K562 (cell line): ENCODE measurements around the gene SIRT3. TPM values are rescaled to one million over a fixed set of nuclear protein-coding genes. Genes with fewer than 3 reads are reported as not detected.

Experiments
- ATAC-seq: fragments of 200-7000 bp; cut with Tn5 transposase; 3 replicates; pipeline ENCODE4 v1.9.1; 2020; ENCODE audit warnings: moderate library complexity
- BruUV-seq: library from RNA; stranded (reverse); fragments of 400-500 nt; replicated peaks from 2 replicates; lab custom pipeline; 2021; lab: Mats Ljungman, UMichigan
- CTCF ChIA-PET: fragments of 300-600 bp; formaldehyde crosslinking; extraction: SDS; loops from one replicate; lab custom pipeline; 2021; ENCODE audit warnings: low intra/inter-chr PET ratio; lab: Yijun Ruan, JAX
- POLR2A ChIA-PET: fragments of 300-600, 350-650 bp; sonication (Branson Sonifier 250); formaldehyde crosslinking; extraction: SDS; loops from one replicate; lab custom pipeline; 2021; ENCODE audit warnings: antibody characterized with exemption, inconsistent platforms; lab: Yijun Ruan, JAX
- DNase-seq, 4 experiments: peaks; one replicate each; pipeline versions ENCODE4 v3.0.0 to v3.0.0-alpha.2; 2011 to 2018; ENCODE audit warnings: low spot score in 3 of 4, mixed read lengths in 3 of 4; ENCODE audit errors: extremely low read depth in 1 of 4
- FAIRE-seq: peaks from 2 replicates; lab custom pipeline; 2011; peaks lifted over from hg19 to GRCh38; lab: Jason Lieb, UNC
- H2AFZ ChIP-seq: 2 replicates; pipeline ENCODE4 v1.6.0; 2011; ENCODE audit warnings: low read depth, low read length, control low read depth, inconsistent platforms
- H3K27ac ChIP-seq: fragments of 200-600 bp; 3 replicates; pipeline ENCODE4 v1.8.0; 2011; ENCODE audit warnings: low read depth, mild to moderate bottlenecking, control low read depth, inconsistent platforms, low read length, moderate library complexity, mixed read lengths; ENCODE audit errors: extremely low read depth
- H3K27me3 ChIP-seq, 2 experiments: fragments of 300-600 bp in 1 of 2; 2 replicates in 1 of 2; 3 replicates in 1 of 2; pipeline versions ENCODE4 v1.6.0 to v1.8.0; 2011; ENCODE audit warnings: inconsistent platforms in 2 of 2, low read length in 2 of 2, mild to moderate bottlenecking in 1 of 2, mixed read lengths in 1 of 2, moderate library complexity in 1 of 2; ENCODE audit not compliant: control insufficient read depth in 2 of 2, insufficient read depth in 2 of 2
- H3K36me3 ChIP-seq: fragments of 300-600 bp; 3 replicates; pipeline ENCODE4 v1.8.0; 2011; ENCODE audit warnings: mild to moderate bottlenecking, low read length, inconsistent platforms; ENCODE audit not compliant: control insufficient read depth, insufficient read depth
- H3K4me1 ChIP-seq, 2 experiments: fragments of 200-600 bp in 1 of 2; replicated peaks in 1 of 2; 2 replicates in 1 of 2; 3 replicates in 1 of 2; pipeline versions ENCODE4 v1.5.1 to v1.8.0; 2011; ENCODE audit warnings: inconsistent platforms in 2 of 2, low read length in 2 of 2, mild to moderate bottlenecking in 1 of 2, mixed read lengths in 1 of 2, moderate library complexity in 1 of 2; ENCODE audit not compliant: control insufficient read depth in 2 of 2, insufficient read depth in 2 of 2
- H3K4me2 ChIP-seq: 2 replicates; pipeline ENCODE4 v1.6.1; 2011; ENCODE audit warnings: low read length, control low read depth, inconsistent platforms, mixed read lengths; ENCODE audit not compliant: insufficient read depth
- H3K4me3 ChIP-seq: fragments of 200-600 bp; sonication (generic), shearing (Covaris generic); 2 replicates; pipeline ENCODE4 v1.5.1; 2016; ENCODE audit warnings: control low read depth, inconsistent platforms
- H3K79me2 ChIP-seq: fragments of 200-600 bp; 3 replicates; pipeline ENCODE4 v1.8.0; 2011; ENCODE audit warnings: low read length, inconsistent platforms; ENCODE audit not compliant: control insufficient read depth, insufficient read depth
- H3K9ac ChIP-seq, 2 experiments: 2 replicates each; pipeline versions ENCODE4 v1.6.0 to v1.6.1; 2011; ENCODE audit warnings: low read depth in 2 of 2, low read length in 2 of 2, control low read depth in 1 of 2, inconsistent platforms in 1 of 2, mild to moderate bottlenecking in 1 of 2, mixed read lengths in 1 of 2; ENCODE audit not compliant: insufficient read depth in 1 of 2
- H3K9me1 ChIP-seq: one replicate; pipeline ENCODE4 v1.6.0; 2011; ENCODE audit warnings: inconsistent platforms, mild to moderate bottlenecking, low read length, moderate library complexity; ENCODE audit not compliant: control insufficient read depth, insufficient read depth
- H3K9me3 ChIP-seq: replicated peaks from 2 replicates; pipeline ENCODE4 v1.5.1; 2011; ENCODE audit warnings: low read depth, low read length, inconsistent platforms; ENCODE audit not compliant: control insufficient read depth, insufficient read depth
- H4K20me1 ChIP-seq: replicated peaks from 2 replicates; pipeline ENCODE4 v1.6.1; 2011; ENCODE audit warnings: low read length, inconsistent platforms, mixed read lengths; ENCODE audit not compliant: control insufficient read depth, insufficient read depth
- ETV6 ChIP-seq, 3 experiments: fragments of 150-350 bp in 1 of 3; sonication (generic) in 1 of 3; formaldehyde crosslinking in 1 of 3; IDR thresholded peaks; 2 replicates each; pipeline versions ENCODE4 v1.6.1 to v1.8.0; 2014 to 2022; ENCODE audit warnings: borderline replicate concordance in 2 of 3, low read depth in 2 of 3, antibody characterized with exemption in 1 of 3, low read length in 1 of 3, mild to moderate bottlenecking in 1 of 3, missing genetic modification reagents in 1 of 3
- FUS ChIP-seq: fragments of 200-400 bp; formaldehyde crosslinking; optimal IDR thresholded peaks from 2 replicates; pipeline ENCODE3; 2017; ENCODE audit warnings: low read depth, low read length
- MYNN ChIP-seq, 2 experiments: sonication (generic); formaldehyde crosslinking in 1 of 2; IDR thresholded peaks; 2 replicates each; pipeline versions ENCODE4 v1.5.0 to v1.6.1; 2016 to 2020; ENCODE audit warnings: antibody characterized with exemption in 1 of 2, missing genetic modification reagents in 1 of 2
- NR4A1 ChIP-seq, 2 experiments: fragments of 250-450 bp in 1 of 2; fragments of 450-650 bp in 1 of 2; sonication (Bioruptor Pico) in 1 of 2; IDR thresholded peaks; 2 replicates each; pipeline versions ENCODE4 v1.4.0 to v1.6.1; 2016 to 2020; ENCODE audit warnings: mild to moderate bottlenecking in 2 of 2, missing compliant biosample characterization in 1 of 2, missing genetic modification characterization in 1 of 2, moderate library complexity in 1 of 2
- POLR2G ChIP-seq: fragments of 200-400 bp; formaldehyde crosslinking; IDR thresholded peaks from 2 replicates; pipeline ENCODE4 v1.6.1; 2017; ENCODE audit warnings: low read depth, mild to moderate bottlenecking, antibody characterized with exemption, low read length, moderate library complexity
- SRF ChIP-seq, 2 experiments: fragments of 250-450, 450-650 bp in 1 of 2; sonication (Bioruptor Pico) in 1 of 2; sonication (generic) in 1 of 2; formaldehyde crosslinking; IDR thresholded peaks; 2 replicates each; pipeline versions ENCODE4 v1.5.0 to v1.5.1; 2020 to 2022; ENCODE audit warnings: mild to moderate bottlenecking in 1 of 2, missing genetic modification reagents in 1 of 2
- WGBS: fragments of 100-300 bp; shearing (Covaris generic); methylation state at CpG from one replicate; pipeline ENCODE4 v1.1.6; 2016; ENCODE audit warnings: low coverage, mixed read lengths; ENCODE audit not compliant: insufficient coverage; ENCODE audit errors: missing lambda C conversion rate; 5-methylcytosine and 5-hydroxymethylcytosine counted together
- in situ Hi-C: fragments of 300-500 bp; cut with MboI; formaldehyde crosslinking; loops from 4 replicates; pipeline ENCODE4 v1.15.0; 2018; ENCODE audit warnings: inconsistent platforms, mixed read lengths
- intact Hi-C: fragments of 100-400 bp; cut with micrococcal nuclease; formaldehyde crosslinking; loops from 2 replicates; pipeline ENCODE4 v1.14.2; 2022
- polyA plus RNA-seq, 8 experiments: library from polyadenylated mRNA; depleted of rRNA in 4 of 8; stranded (reverse) in 5 of 8; unstranded in 3 of 8; fragments of >200 nt; fragmentation: Nextera tagmentation in 2 of 8; fragmentation: Illumina TruSeq in 1 of 8; extraction: Ambion mirVana in 2 of 8; extraction: Trizol in 1 of 8; gene quantifications; 2 replicates each; pipeline versions ENCODE4 v1.2.1 to v1.2.3, GENCODE V29; 2011 to 2014; ENCODE audit warnings: inconsistent platforms in 1 of 8, missing spikeins in 1 of 8
- total RNA-seq, 7 experiments: library from RNA; depleted of rRNA in 6 of 7; stranded (reverse); fragments of >200 nt in 6 of 7; fragmentation: Illumina TruSeq in 2 of 7; extraction: Trizol in 2 of 7; gene quantifications; 2 replicates each; pipeline versions ENCODE4 v1.2.1 to v1.2.3, GENCODE V29; 2011 to 2021; ENCODE audit warnings: low replicate concordance in 1 of 7
- TF ChIP-seq, protein P1 (sequence below): fragments of 250-450 bp; sonication (Bioruptor Pico); IDR thresholded peaks from 2 replicates; pipeline ENCODE4 v1.5.0; 2021; ENCODE audit warnings: mild to moderate bottlenecking, moderate library complexity
- TF ChIP-seq, protein P2 (sequence below): sonication (generic); formaldehyde crosslinking; IDR thresholded peaks from 2 replicates; pipeline ENCODE4 v1.8.0; 2022; ENCODE audit warnings: missing genetic modification reagents, mild to moderate bottlenecking, borderline replicate concordance
- TF ChIP-seq, protein P3 (sequence below): fragments of 250-450 bp; sonication (Bioruptor Pico); IDR thresholded peaks from 2 replicates; pipeline ENCODE4 v1.4.0; 2020; ENCODE audit warnings: mild to moderate bottlenecking, moderate library complexity

Gene SIRT3
- total and polyA plus RNA-seq, 9 of the 15 experiments (the other 6 are each of a cell fraction or from before 2014, with no cell fraction given): 1.9 to 27.5 (median 14.5) TPM

DNA sequence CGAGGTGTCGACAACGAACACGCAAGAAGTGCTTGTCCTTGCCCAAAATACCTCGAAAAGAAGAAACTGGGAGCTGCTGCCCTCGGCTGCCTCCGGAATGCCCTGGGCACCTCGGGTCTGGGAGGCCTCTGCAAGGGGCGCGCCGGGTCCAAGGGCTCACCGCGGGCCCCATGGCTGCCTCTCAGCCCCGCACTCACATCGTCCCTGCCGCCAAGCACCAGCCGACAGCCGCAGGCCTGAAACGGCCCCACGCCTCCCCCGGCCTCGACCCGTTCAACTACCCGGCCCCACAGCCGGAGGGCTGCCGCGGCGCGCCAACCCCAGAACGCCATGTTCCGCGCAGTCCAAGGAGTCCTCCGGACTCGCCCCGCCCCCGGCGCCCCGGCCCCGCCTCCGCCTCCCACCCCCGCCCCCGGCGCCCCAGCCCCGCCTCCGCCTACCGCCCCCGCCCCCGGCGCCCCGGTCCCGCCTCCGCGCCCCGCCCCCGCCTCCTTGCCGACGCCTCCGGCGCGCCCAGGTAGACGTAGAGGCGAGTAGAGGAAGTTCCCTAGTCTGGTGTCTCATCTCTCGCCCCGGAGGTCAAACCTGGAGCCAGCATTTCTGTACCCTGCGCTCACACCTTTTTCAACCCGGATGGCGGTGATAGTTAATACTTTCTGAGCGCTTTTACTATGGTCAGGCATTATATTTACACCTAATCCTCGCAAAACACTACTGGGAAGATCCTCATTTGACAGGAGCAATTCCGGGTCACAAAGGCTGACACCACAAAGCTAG, at the start of gene SIRT3 (continued):
- TF ChIP-seq POLR2G: peak; percentile 81
- TF ChIP-seq, protein P1, sequence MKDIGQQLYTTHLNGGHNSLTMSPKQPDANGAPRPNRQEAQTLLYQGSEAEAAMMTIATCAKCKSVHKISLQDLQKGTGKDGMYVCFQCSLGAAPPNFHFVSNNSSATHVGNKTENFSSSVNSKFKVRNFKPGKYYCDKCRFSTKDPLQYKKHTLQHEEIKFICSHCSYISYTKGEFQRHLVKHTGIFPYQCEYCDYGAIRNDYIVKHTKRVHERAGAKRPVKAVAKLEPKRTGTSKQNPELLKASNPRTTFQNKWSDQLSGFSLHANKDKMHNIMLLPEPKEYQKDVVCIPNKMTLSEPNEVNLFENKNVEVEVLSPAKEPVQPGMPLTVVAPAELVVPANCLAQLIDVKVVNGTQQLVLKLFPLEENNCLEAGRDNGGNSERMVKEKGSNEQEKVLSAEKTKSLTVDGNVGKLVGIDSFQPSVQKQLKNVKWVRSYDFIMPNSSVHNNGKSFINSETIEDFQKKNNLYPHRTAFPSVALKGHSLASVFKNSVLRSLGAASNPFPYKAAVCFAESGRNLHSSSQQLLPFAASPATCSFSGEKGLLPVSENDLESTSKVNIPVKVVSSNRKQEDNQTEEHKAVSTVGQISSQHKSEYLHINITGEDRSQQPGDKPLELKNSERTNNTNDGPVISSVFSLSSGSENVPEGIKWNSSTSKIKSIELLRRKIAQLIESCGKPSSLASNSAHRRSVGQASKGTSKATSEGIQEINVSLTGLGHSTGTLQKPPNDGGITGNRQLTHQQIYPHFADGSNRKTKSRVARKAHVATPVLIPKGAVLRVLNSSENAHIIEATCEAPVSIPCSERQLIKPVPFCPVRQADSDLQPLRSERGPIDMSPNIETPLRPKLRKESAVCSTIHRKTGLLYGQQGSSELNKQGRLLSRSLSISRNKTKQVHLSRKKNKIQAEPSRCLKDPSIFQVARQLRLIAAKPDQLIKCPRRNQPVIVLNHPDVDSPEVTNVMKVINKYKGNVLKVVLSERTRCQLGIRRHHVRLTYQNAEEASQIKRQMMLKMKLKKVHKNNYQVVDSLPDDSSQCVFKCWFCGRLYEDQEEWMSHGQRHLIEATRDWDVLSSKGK (CRISPR knock-in tag): no peak

DNA sequence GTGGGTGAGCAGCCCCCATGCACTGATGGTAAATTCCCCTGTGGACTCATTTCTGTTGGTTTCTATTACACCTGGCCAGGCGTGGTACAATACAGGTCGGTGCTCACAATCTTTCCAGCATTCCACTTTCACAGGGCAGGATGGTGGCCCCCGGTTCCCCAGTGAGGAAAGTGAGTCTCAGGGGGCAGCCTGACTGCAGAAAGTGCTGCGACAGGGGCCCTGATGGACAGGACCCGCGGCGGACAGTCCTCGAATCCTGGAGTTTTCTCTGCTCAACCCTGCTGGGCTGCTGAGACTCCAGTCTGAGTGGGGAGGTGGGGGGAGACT, 49.7 kb upstream of the SIRT3 start:
- FAIRE-seq (no peak), ATAC-seq (no peak), DNase-seq (no peak)
- intact Hi-C loops (no loop called here), in situ Hi-C loops (no loop called here)
- peaks cover 35% of the 10 kb centered on the region for H3K79me2 ChIP-seq
- POLR2A ChIA-PET: interaction anchor here (0.6 kb wide), 1 partner anchor 771 kb away, joined by 3 read pairs; no protein-coding TSS in a partner anchor
- H3K27me3 ChIP-seq: no peaks in the 10 kb centered on the region
- H3K36me3 ChIP-seq: peaks cover 16% of the 10 kb centered on the region; the same call in 1 of the 3 replicates
- H3K4me2 ChIP-seq: no peak overlapping the region
- H3K4me3 ChIP-seq: no peak overlapping the region
- CTCF ChIA-PET: no interaction called here
- no peaks in the 10 kb centered on the region; the same call in 1 of the 2 replicates for H3K9me3 ChIP-seq
- H2AFZ ChIP-seq: no peak overlapping the region
- peaks cover 18 to 78% of the 10 kb centered on the region in 2 experiments; a peak in 4 of 5 replicates for H3K4me1 ChIP-seq
- H3K9ac ChIP-seq: peak overlapping the region in 1 of 2 experiments; percentile 8; a peak in 1 of 4 replicates
- 87% methylated on average over 8 of the region's 8 CpGs for WGBS
- H3K27ac ChIP-seq: no peak overlapping the region
- H4K20me1 ChIP-seq: no peaks in the 10 kb centered on the region
- no TSS peak for BruUV-seq
- no peaks in the 10 kb centered on the region for H3K9me1 ChIP-seq
- TF ChIP-seq, protein P2, sequence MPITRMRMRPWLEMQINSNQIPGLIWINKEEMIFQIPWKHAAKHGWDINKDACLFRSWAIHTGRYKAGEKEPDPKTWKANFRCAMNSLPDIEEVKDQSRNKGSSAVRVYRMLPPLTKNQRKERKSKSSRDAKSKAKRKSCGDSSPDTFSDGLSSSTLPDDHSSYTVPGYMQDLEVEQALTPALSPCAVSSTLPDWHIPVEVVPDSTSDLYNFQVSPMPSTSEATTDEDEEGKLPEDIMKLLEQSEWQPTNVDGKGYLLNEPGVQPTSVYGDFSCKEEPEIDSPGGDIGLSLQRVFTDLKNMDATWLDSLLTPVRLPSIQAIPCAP (CRISPR knock-in tag): no peak
- TF ChIP-seq, protein P3, sequence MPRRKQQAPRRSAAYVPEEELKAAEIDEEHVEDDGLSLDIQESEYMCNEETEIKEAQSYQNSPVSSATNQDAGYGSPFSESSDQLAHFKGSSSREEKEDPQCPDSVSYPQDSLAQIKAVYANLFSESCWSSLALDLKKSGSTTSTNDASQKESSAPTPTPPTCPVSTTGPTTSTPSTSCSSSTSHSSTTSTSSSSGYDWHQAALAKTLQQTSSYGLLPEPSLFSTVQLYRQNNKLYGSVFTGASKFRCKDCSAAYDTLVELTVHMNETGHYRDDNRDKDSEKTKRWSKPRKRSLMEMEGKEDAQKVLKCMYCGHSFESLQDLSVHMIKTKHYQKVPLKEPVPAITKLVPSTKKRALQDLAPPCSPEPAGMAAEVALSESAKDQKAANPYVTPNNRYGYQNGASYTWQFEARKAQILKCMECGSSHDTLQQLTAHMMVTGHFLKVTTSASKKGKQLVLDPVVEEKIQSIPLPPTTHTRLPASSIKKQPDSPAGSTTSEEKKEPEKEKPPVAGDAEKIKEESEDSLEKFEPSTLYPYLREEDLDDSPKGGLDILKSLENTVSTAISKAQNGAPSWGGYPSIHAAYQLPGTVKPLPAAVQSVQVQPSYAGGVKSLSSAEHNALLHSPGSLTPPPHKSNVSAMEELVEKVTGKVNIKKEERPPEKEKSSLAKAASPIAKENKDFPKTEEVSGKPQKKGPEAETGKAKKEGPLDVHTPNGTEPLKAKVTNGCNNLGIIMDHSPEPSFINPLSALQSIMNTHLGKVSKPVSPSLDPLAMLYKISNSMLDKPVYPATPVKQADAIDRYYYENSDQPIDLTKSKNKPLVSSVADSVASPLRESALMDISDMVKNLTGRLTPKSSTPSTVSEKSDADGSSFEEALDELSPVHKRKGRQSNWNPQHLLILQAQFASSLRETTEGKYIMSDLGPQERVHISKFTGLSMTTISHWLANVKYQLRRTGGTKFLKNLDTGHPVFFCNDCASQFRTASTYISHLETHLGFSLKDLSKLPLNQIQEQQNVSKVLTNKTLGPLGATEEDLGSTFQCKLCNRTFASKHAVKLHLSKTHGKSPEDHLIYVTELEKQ (CRISPR knock-in tag): no peak
- TF ChIP-seq ETV6 (IDR thresholded peaks at IDR 0.05; ENCODE audit: borderline replicate concordance in 1 of 2, low read depth in 2 of 2, low read length in 1 of 2): no peak
- no peak for TF ChIP-seq ETV6 (CRISPR knock-in tag; IDR thresholded peaks at IDR 0.05; ENCODE audit: borderline replicate concordance)
- no peak for TF ChIP-seq MYNN (IDR thresholded peaks at IDR 0.05)
- TF ChIP-seq MYNN (CRISPR knock-in tag; IDR thresholded peaks at IDR 0.05): no peak
- TF ChIP-seq FUS: no peak
- no peak for TF ChIP-seq NR4A1 (CRISPR knock-in tag; IDR thresholded peaks at IDR 0.05)
- no peak for TF ChIP-seq NR4A1 (tag; IDR thresholded peaks at IDR 0.05)
- no peak for TF ChIP-seq SRF (CRISPR knock-in tag; IDR thresholded peaks at IDR 0.05)
